OCI-M1 (cell line): ENCODE results near the gene OSBPL10.
"Not testable (repeated sequence)": the region's sequence is repeated elsewhere in the genome, so short reads cannot be mapped to it uniquely, and the experiment has no call there.

ENCODE experiments used
- DNase-seq: peaks from one replicate; lab custom pipeline; 2025; lab: John Stamatoyannopoulos, UW

Gene OSBPL10

DNA sequence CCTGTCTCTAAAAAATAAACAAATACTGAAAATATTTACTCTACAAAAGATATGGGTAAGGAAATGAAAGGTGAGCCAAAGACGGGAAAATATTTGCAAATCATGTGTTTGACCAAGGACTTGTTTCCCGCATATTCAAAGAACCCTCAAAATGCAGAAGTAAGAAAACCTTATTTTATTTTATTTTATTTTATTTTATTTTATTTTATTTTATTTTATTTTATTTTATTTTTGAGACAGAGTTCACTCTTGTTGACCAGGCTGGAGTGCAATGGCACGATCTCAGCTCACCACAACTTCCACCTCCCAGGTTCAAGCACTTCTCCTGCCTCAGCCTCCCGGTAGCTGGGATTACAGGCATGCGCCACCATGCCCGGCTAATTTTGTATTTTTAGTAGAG lies 11.9 kb upstream of the OSBPL10 start:
- DNase-seq: not testable (repeated sequence)

DNA sequence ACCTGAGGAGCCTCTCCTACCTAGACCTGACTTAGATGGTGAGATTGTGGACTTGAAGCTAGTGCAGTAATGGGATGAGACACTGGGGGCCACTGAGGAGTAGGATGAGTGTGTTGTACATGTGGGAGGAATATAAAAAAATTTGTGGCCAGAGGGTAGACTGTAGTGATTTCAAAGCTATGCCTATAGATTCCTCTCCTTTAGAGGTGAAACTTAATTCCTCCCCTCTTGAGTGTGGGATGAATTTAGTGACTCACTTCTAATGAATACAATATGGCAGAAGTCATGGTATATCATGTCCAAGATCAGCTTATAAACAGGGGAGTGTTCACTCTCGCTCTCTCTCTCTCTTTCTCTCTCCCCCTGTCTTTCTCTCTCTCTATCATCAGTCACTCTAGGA lies 7.2 kb upstream of the OSBPL10 start:
- DNase-seq: no peak

- DNase-seq: no peak
These were observed 4.8 kb upstream of the OSBPL10 start for GRCh38 chr3:31985831-31986230.

DNA sequence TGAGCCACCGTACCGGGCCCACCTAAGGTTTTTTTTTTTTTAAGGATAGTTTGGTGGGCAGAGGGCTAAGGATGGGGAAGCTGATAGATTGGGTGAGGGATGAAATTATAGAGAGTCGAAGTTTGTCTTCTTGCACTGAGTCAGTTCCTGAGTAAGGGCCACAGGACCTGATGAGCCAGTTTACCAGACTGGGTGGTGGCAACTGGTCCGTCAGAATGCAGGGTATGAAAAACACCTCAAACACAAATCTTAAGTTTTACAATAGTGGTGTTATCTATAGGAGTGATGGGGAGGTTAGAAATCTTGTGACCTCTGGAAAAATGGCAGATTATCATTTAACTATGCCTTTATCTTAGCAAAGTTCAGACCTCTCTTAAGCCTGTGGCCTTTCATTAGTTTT lies 3.3 kb upstream of the OSBPL10 start:
- no peak for DNase-seq

DNA sequence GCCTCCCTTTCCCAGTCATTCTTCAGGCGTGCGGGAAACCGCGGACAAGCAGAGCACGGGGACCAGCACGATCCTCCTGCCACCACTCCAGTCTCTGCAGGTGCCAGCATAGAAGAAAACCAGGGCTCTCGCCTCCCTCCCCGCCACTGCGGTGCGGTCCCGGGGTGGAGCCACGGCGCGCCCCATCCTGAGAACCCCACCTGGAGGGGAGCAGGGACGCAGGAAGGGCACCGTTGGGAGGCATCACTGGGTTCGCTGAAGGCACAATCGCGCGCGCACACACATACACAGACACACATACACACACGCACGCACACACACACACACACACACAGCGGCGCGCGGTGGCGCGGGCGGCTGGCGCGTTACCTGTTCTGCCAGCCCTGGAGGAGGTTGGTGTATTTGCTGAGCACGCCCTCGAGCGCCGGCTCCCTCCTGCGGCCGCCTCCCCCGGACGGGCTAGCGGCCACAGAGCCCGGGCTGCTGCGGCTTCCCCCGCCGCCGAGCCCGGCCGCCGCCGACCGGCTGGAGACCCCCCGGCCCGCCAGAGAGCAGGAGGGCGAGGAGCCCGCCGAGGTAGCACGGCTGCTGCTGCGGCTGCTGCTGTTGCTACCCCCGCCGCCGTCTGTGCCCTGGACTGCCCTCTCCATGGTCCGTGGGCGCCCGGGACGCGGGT lies 394 bp downstream of the OSBPL10 start:
- no peak for DNase-seq

DNA sequence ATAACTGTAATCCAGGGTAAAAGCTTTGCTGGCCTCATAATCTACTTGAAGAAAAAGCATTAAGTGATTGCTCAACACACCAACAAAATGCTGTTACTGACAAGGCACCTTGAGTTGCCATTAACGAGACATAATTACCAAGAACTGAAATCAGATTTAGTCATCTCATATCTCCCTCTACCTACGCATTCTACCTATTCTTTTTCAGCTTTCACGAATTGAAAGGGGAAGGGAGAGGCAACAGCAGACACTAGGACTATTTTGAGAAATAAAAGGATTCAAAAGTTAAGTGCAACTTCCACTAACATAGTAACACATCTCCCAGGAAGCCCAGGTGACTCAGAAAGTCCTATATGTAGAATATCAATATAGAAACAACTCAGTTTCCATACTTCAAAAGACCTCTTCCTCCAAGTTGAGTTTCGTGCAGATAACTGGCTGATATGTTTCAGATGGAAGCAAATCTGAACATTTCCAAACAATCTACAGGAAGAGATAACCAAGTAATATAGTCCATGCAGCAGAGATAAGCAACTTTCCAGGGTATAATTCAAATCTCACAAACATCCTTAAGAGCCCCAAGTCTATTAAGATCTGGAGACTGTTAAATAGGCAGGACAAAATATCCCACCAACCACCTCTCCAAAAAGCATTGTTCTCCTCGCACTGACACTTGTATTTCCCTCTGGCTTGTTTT lies 1.9 kb downstream of the OSBPL10 start:
- DNase-seq: no peak

DNA sequence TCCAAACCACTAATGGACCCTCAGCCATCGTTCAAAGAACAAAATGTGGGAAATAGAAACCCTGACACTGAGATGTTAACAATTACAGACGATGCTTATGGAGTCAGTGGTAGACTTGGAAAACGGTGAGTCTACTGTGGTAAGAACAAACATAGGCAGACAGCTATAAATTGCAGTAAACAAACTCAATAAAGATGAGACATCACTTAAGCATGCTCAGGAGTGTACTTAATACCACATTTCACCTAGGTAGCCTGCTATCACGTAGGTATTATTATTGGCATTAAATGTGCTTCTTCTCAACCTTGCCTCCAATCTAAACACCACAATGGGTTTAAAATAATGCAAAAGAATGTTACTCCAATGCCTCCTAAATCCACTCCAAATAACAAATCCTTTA lies 2.5 kb downstream of the OSBPL10 start:
- no peak for DNase-seq

GRCh38 chr3:31977736-31978135 lies 3.3 kb downstream of the OSBPL10 start:
- DNase-seq: no peak

GRCh38 chr3:31976302-31976701 lies 4.8 kb downstream of the OSBPL10 start:
- no peak for DNase-seq

- DNase-seq: no peak
These were observed 6.1 kb downstream of the OSBPL10 start for GRCh38 chr3:31974964-31975363.

GRCh38 chr3:31974471-31974870 lies 6.6 kb downstream of the OSBPL10 start:
- DNase-seq: no peak

GRCh38 chr3:31973837-31974236 lies 7.2 kb downstream of the OSBPL10 start:
- DNase-seq: no peak

- no peak for DNase-seq
These were observed 8.0 kb downstream of the OSBPL10 start for GRCh38 chr3:31973081-31973480.

DNA sequence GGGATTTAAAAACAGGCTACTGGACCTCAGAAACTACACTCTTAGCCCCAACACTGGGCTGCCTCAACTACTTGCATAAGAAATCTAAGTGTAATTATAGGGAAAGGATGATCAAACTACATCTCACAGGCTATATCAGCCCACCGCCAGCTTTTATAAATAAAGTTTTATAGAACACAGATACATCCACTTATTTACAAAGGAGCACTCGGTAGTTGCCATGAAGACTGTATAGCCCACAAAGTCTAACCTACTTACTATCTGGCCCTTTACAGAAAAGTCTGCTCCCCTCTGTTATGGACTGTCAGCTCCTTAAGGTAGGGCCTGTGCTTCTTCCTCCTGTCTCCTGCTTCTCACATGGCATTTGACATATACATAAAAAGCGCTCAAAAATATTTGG lies 9.5 kb downstream of the OSBPL10 start:
- no peak for DNase-seq

- DNase-seq: no peak
These were observed 12.1 kb downstream of the OSBPL10 start for GRCh38 chr3:31968927-31969418.

GRCh38 chr3:31968369-31968926 lies 12.6 kb downstream of the OSBPL10 start:
- DNase-seq: no peak

DNA sequence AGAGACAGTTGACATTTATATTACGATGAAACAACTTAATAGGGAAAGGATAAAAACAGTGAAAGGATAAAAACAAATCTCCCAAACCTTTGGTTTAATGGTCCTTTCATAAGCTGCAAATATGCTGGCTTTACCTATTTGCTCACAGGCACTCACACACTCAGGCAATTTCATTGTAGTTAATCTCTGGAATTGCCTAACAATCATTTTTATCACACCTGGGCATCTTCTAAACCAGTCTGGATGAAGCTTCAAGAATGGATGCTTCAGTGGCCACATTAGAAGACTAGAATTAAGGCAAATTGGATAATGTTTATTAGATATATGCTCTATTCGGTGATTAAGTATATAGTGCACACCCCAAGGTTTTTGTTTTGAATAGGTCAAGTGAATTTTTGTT lies 13.5 kb downstream of the OSBPL10 start:
- no peak for DNase-seq

DNA sequence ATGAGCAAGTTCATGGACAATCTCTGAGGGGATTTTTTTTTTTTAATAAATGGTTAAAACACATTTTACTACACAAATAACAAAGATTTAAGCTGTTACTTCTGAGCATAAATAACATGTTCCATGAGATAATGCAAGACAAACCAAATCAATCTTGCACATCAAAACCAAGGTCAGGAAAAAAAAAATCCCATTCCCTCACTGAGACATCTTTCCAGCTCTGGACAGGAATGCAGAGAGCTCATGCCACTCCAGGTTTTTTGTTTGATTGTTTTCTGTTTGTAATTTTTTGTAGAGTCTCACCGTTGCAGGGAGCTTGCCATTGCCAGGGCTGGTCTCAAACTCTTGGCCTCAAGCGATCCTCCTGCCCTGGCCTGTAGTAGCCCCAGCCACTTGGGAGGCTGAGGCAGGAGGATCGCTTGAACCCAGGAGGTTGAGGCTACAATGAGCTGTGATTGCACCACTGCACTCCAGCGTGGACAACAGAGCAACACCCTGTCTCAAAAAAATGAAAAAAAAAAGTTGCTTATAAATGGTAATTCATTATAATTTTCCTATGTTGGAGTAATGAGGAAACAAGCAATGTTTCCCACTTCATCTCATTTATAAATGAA lies 14.0 kb downstream of the OSBPL10 start:
- no peak for DNase-seq

GRCh38 chr3:31962801-31963205 lies 18.3 kb downstream of the OSBPL10 start:
- DNase-seq: no peak

GRCh38 chr3:31960793-31961431 lies 20.1 kb downstream of the OSBPL10 start:
- no peak for DNase-seq

GRCh38 chr3:31959951-31960792 lies 20.9 kb downstream of the OSBPL10 start:
- DNase-seq: no peak

DNA sequence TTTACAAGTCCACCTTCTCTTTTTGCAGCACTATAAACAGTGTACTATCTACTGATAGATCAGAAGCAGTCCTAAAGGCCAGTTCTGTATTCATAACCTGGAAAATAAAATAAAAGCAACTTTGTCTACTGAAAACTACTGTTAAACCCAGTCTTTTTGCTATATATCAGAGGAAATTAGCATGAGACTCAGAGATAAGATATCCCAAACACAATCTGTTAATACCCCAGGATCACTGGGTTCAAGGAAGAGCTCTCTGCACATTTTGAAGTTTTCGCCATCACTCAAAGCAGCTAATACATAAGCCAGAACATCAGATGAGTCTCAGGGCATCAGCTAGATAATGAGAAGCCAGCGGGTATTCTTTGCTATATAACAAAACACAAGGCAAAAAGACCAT lies 21.8 kb downstream of the OSBPL10 start:
- DNase-seq: no peak
